NCI-H1930 (cell line): Measurements from ENCODE around the gene ATP7B.
A peak's percentile ranks its signal among the peaks of the same experiment; 100 is the strongest.
"Not testable (repeated sequence)": the region's sequence is repeated elsewhere in the genome, so short reads cannot be mapped to it uniquely, and the experiment has no call there.

ENCODE experiments used
- DNase-seq, 2 experiments: peaks; one replicate each; lab custom pipeline; 2025; lab: John Stamatoyannopoulos, UW

ATP7B gene

GRCh38 chr13:51922771-51923480 lies 88.3 kb downstream of the ATP7B start:
- no peak for DNase-seq

- no peak for DNase-seq
These were observed 89.2 kb downstream of the ATP7B start for GRCh38 chr13:51921790-51922740.

- no peak for DNase-seq
These were observed 90.5 kb downstream of the ATP7B start for GRCh38 chr13:51920786-51921185.

GRCh38 chr13:51920267-51920666 lies 91.0 kb downstream of the ATP7B start:
- DNase-seq = no peak

GRCh38 chr13:51919531-51919930 lies 91.7 kb downstream of the ATP7B start:
- no peak for DNase-seq

GRCh38 chr13:51916962-51917361 lies 94.3 kb downstream of the ATP7B start:
- DNase-seq = no peak

GRCh38 chr13:51916051-51916818 lies 95.0 kb downstream of the ATP7B start:
- no peak for DNase-seq

- DNase-seq = no peak
These were observed 97.1 kb downstream of the ATP7B start for GRCh38 chr13:51914137-51914493.

- no peak for DNase-seq
These were observed 97.7 kb downstream of the ATP7B start for GRCh38 chr13:51913421-51914136.

GRCh38 chr13:51912511-51913225 lies 98.6 kb downstream of the ATP7B start:
- DNase-seq = no peak

- no peak for DNase-seq
These were observed 99.2 kb downstream of the ATP7B start for GRCh38 chr13:51912091-51912490.

GRCh38 chr13:51910508-51910907 lies 100.7 kb downstream of the ATP7B start:
- no peak for DNase-seq

- DNase-seq = not testable (repeated sequence)
These were observed 102.0 kb downstream of the ATP7B start for GRCh38 chr13:51909265-51909664.

- no peak for DNase-seq
These were observed 104.1 kb downstream of the ATP7B start for GRCh38 chr13:51907040-51907732.

- DNase-seq = no peak
These were observed 104.7 kb downstream of the ATP7B start for GRCh38 chr13:51906581-51906980.

- DNase-seq = no peak
These were observed 105.5 kb downstream of the ATP7B start for GRCh38 chr13:51905787-51906186.

- no peak for DNase-seq
These were observed 108.5 kb downstream of the ATP7B start for GRCh38 chr13:51902776-51903175.

GRCh38 chr13:51900471-51900870 lies 110.8 kb downstream of the ATP7B start:
- DNase-seq = no peak

GRCh38 chr13:51895906-51896888 lies 115.1 kb downstream of the ATP7B start:
- DNase-seq = peak; percentile 13 to 36
